HG03060 (cell line): ENCODE measurements around the gene HHIPL1.

ENCODE experiments used
- ATAC-seq: cut with Tn5 transposase; IDR thresholded peaks from one replicate; pipeline ENCODE4 v1.9.1; 2021; ENCODE audit warnings: low read depth, moderate number of reproducible peaks; ENCODE audit not compliant: unreplicated experiment

The HHIPL1 gene

DNA sequence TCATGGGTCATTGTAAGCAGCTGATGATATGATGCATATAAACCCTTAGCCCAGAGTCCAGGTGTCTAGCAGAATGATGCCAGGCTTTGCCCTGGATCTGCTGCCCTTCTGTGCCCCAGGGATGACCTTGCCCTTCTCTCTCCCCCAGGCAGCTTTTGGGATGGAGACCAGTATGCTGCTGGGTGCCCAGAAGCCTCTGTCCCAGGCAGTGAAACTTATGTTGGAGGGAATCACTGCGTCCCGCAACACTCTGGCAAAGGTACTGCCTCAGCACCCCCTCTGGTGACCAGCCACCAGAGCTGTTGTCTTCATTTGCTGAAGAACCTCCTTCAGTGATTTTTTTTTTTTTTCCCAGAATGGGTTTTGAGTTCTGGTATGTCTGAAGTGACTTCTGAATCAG lies 62.5 kb downstream of the HHIPL1 start:
- ATAC-seq = no peak

DNA sequence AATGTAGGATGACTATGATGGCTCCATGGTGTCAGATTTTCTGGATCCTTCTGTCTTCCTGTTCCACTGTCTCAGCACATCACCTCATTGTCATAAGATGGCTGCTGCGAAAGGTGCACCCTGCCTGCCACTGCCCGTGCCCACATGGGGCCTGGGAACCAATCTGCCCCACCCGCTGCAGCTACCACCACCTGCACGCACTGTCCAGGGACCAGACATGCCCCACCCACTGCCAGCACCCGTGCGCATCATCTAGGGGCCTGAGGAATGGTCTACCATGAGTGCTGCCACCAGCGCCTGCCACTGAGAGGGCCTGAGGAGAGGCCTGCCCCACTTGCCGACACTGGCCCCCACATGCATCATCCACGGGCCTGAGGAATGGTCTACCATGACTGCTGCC lies 63.0 kb downstream of the HHIPL1 start:
- no peak for ATAC-seq

DNA sequence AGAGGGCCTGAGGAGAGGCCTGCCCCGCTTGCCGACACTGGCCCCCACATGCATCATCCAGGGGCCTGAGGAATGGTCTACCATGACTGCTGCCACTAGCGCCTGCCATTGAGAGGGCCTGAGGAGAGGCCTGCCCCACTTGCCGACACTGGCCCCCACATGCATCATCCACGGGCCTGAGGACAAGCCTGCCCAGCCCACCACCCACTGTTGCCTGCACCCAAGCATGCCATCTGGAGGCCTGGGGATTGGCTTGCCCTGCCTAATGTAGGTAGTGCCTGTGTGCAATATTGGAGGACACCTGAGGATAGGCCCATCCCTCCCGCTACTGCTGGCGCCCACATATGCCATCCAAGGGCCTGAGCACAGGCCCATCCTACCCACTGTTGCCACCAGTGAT lies 63.5 kb downstream of the HHIPL1 start:
- ATAC-seq = no peak

DNA sequence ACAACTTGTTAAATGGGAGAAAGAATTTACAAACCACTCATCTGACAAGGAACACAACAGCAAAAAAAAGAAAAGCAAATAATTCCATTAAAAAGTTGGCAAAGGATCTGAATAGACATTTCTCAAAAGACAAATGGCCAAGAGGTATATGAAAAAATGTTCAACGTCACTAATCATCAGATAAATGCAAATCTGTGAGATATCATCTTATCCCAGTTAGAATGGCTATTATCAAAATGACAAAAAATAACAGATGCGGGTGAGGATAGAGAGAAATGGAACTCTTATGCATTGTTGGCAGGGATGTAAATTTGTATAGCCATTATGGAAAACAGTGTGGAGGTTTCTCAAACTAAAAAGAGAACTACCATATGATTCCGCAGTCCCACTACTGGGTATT lies 69.0 kb downstream of the HHIPL1 start:
- ATAC-seq = no peak

DNA sequence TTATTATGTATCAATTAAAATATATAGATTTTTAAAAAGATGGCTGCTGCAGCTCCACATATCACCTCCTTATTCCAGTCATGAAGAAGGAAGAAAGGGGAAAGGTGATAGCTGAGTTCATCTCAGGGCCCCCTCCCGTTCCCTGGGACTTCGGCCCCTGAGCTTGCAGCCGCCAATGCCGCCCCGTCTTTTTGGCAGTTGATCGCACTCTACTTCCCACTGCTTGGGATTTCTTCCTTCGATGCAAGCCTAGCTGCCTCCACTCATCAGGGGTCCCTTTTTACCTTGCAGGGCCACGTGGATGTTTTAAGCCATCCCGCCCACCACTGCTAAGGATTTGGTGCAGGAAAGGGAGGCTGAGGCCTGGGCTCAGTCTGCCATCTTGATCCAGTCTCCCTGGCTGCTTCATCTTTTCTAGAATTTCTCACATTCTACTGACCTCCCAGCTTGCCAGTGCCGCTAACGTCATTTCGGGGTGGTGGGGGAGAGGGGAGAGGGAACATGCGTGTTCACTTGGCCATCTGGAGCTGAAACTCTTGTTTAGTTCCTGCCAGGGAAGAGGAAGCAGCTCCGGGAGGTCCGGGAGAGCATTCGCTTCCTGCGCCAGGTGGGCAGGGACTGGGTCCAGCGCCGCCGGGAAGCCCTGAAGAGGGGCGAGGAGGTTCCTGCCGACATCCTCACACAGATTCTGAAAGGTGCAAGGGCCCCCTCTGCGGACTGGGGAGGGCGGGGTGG lies 70.5 kb downstream of the HHIPL1 start:
- no peak for ATAC-seq

DNA sequence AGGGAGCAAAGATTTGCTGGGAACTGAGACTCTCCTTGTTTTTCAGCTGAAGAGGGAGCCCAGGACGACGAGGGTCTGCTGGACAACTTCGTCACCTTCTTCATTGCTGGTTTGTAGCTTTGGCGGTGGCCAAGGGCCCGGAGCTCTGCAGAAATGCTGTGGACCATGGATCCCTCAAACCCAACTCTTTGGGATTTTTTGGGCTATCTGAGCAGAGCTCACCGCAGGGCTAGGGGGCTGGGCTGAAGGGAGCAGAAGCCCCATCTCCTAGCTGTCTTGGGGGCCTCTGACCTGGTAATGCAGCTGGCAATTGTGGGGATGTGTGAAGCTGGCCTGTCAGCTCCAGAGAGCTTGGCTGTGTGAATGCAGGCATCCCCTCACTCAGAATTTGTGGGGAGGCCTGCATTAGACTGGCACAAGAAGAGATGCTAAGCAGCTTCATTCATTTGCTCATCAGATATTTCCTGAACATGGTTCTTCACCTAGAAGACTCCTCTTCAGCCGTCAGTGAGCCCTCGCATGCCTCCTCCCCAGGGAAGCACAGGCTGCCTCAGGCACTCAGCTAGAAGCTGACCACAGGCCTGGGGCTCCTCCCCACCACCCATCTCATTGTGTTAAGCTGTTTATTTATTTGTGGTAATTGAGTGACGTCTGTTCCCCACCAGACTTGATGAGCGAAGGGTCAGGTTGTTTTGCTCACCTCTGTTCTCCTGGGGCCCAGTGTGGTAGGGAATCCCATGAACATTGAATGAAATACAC lies 71.3 kb downstream of the HHIPL1 start:
- ATAC-seq = no peak

DNA sequence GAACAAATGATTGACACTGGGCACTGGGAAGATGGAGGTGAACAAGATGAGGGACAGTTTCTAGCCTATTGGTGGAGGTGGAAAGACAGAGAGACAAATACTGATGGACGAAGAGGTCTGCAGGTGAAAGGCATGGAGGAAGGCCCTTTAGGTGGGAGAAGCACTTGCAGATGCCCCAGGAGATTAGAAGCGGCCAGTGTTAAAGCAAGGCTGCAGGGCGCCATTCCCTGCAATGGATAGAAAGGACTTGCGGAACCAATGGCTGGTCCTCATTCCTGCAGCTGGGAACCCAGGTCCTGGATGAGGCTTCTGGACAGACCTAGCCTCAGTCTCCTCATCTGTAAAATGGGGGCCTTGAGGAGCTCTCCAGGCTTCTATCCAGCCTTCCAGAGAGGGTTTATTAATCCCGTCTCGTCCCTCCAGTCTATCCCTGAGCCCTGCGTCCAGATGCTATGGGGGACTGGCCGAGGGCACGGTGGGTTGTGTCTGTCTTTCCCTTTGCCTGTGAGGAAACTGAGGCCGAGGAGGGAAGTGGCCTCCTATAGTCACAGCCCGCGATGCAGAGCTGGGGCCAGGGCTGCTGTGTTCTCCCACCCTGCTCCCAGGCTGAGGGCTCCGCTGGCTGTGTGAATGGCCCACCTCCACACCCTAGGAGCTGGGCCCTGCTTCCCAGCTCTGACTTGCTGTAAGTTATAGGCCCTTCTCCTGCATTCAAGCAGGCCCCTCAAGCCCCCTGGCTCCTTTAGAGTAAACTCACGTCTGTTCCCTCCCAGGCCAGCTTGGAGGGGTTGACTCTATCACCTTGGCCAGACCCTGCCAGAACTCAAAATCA lies 72.1 kb downstream of the HHIPL1 start:
- no peak for ATAC-seq

DNA sequence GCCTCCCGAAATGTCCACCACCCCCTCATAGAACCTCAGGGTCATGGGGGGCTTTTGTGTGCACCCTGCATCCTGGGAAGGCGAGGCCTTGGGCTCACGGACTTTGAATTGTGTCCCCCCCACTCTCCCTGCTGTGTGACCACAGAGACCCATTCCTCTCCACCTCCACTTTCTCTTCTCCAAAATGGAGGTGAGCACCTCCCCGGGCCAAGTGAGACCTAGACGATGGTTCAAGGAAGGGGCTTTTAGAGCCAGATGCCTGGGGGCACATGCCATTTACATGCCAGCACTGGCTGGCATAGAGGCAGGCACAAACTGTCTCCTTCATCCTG lies 72.7 kb downstream of the HHIPL1 start:
- no peak for ATAC-seq

DNA sequence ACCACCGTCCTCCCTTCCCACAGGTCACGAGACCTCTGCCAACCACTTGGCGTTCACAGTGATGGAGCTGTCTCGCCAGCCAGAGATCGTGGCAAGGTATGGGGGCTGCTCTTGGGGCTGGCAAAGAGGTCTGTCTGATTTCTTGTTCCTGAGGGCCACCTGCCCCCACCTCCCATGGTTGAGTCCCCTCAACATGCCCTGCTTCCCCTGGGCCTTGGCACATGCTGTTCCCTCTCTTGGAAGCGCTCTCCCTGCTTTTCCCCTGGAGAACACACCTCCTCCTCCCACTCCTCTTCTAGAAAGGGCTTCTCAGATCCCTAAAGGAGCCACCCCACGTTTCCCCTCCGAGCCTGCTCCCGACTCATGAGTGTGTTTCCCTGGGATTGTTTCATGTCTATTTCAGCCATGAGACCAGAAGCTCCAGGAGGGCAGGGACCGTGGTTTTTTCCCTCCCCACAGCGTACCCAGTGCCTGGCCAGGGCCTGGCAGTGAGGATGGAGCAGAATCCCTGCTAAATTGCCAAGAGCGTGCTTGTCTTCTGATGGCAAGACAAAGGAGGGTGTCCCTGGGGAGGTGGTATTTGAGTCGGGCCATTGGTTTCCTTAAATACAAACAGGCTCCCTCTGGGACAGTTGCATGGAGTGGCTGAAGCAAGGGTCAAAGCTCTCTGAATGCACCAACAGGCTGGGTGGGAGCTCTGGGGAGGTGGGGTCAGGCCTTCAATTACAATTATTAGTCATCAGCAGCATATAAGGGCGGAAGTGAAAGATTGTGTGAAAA lies 73.3 kb downstream of the HHIPL1 start:
- ATAC-seq = peak; percentile 87

DNA sequence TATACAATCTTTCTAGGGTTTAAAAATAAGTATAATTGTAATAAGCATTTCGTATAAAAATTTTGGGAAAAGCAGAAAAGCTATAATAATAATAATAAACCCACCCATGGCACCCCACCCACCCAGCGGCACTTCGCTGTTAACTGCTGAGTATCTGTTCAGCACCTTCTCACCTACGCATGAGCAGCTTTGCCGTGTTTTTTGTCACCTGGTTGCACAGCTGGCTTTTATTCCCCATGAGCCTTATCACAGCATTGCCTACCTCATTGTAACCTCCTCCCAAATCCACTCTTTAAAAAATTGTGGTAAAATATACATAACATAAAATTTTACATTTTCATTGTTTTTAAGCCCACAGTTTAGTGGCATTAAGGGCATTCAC lies 73.9 kb downstream of the HHIPL1 start:
- peak; percentile 23 for ATAC-seq

DNA sequence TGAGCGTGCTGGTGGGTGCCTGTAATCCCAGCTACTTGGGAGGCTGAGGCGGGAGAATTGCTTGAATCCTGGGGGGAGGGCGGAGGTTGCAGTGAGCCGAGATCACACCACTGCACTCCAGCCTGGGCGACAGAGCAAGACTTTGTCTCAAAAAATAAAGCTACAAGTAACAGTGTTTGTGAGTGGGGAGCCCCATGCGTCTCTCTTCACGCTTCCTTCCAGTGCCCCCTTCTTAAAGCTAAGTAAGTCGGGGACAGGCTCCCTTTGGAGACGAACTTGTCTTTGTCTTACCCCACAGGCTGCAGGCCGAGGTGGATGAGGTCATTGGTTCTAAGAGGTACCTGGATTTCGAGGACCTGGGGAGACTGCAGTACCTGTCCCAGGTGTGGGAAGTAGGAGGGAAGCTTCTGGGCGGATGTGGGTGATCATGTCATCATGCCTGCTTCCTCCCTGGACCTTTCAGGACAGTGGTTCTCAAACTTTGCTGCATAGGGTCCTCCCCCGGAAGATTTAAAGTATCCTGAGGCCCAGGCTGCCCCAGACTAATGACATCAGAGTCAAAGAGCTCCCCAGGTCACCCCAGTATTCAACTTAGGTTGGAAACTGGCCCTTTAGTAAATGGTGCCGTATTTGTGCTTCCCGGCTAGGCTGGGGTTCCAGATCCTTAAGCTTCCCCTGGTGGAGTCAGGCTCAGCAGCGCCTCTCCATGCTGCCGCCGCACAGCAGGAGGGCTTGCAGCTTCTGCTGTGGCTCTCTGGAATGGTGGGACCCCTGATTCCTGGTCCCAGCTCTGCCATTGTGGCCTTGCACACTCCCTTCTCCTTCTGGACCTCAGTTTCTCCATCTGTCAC lies 76.2 kb downstream of the HHIPL1 start:
- ATAC-seq = no peak

DNA sequence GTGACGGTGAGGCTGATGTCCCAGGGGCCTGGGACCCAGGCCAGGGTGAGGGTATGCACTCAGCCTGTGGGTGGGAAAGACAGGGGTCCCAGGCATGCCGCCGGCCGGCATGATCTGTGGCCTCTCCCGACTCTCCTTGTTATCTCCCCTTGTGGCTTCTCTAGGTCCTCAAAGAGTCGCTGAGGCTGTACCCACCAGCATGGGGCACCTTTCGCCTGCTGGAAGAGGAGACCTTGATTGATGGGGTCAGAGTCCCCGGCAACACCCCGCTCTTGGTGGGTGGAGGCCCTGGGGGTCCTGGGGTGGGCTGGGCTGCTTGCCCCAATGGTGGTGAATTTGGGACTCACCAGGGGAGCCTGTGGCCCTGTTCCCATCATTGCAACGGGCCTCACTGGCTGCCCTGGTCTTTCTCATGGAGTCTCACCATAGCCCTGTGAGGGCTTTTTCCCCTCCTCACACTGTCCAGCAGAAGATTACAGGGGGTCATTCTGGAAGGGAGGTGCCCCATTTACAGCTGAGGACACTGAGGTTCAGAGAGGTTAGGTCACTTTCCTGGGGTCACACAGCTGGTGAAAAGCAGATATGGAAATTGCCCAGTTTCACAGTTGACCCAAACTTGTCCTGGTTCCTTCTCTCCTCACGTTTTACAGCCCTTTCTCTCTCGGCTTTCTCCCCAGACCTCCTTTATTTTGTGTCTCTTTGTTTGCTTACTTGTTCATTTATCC lies 77.0 kb downstream of the HHIPL1 start:
- no peak for ATAC-seq

DNA sequence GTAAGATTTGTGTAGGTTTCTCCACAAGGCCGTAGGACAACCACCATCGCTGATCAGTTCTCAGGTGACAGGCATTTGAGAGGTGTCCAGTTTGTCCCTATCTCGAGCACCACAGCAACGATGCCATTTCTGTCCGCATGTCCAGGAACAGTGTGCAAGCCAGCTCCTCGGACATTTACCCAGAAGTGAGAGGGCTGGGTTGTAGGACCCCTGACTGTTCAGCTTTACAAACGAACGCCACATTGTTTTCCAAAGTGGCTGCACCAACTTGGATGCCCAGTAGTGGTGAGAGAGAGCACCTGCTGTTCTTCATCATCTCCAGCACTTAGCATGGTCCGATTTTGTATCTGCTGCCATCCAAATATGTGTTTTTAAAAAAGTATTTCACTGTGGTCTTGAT lies 77.8 kb downstream of the HHIPL1 start:
- ATAC-seq = no peak

DNA sequence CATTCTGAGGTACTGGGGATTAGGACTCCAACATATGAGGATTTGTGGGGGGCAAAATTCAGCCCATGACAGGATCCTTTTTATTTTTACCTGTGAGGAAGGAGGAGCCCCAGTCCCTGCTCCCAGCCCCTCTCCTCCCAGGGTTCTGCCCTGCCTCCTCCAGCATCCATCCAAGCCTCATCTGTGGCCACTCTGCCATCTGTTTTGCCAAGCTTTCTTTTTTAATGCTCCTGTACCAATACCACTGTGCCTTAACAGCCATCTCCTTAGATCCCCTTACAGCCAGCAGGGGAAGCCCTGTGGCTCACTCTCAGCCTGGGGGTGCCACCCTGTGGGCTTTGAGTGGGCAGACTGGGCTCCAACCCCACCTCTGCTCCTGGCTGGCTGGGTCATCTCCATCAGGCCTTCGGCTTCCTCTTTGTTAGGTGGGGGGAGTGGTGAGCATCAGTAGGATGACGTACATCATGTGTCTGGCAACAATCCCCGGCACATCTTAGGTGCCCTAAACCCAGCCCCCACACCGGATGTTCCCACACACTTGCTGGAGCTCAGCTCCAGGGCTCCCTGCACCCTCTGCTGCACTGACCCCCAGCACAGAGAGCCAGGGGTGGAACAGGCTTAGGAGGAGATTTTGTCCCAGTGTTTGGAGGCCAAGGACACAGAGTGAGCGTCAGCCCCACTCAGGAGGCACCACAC lies 79.4 kb downstream of the HHIPL1 start:
- no peak for ATAC-seq

DNA sequence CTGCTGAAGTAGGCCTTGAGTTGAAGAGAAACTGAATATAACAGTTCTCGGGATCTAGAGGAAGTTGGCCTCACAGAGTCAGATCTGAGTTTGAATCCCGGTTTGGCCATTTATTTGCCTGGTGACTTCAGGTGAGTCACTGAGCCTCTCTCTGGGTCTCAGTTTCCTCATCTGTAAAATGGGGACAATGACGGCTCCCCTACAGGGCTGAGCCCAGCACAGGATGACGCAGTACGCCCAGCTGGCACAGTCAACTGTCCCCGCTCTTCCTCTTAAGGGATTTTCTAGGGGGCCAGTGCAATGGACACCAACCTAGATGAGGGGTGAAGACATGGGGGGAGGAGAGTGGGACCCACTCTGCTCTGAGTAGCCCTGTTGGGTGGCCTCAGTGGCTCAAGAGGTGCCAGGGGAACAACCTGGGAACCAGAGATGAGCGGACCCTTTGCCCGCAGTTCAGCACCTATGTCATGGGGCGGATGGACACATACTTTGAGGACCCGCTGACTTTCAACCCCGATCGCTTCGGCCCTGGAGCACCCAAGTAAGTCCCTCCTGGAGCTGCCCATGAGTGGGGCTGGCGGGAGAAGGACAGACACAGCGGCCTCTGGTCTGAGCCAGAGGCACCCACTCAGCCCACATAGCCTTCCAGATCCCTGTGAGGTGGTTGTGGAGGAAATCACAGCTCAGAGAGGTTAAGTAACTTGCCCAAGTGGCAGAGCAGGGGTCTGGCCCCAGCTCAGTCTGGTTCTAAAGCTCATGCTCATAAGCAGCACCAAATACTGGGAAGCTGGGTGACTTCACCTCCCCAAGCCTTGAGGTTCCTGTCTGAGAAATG lies 80.2 kb downstream of the HHIPL1 start:
- no peak for ATAC-seq

DNA sequence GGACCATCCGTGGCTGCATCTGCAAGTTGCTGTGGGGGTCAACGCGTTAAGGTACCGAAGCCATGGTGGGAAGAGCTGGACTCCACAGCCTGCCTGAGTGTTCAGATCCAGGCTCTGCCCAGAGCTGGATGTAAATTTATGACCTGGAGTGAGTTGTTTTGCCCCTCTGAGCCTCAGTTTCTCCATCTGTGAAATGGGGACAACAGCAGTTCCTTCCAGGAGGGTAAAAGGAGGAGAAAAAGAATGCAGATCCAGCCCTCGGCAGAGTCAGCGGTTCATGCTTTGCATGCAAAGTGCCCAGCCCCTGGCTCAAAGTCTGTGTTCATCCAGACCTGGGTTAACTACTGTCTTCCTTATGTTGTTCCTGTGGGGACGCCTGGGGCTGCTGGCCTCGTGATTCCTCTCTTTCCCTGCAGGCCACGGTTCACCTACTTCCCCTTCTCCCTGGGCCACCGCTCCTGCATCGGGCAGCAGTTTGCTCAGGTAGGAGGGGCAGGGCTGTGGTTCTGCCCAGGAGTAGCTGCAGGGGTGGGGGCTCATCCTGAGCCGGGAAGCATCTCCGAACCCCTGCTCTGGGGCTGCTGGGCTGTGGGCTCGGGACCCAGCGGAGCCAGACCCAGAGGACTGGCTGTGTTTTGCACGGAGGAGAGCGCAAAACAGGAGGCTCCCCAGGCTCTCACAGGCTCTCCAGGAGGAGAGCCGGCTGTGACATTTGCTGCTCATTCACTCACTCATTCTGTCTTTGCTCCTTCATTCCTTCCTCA lies 81.0 kb downstream of the HHIPL1 start:
- ATAC-seq = no peak

DNA sequence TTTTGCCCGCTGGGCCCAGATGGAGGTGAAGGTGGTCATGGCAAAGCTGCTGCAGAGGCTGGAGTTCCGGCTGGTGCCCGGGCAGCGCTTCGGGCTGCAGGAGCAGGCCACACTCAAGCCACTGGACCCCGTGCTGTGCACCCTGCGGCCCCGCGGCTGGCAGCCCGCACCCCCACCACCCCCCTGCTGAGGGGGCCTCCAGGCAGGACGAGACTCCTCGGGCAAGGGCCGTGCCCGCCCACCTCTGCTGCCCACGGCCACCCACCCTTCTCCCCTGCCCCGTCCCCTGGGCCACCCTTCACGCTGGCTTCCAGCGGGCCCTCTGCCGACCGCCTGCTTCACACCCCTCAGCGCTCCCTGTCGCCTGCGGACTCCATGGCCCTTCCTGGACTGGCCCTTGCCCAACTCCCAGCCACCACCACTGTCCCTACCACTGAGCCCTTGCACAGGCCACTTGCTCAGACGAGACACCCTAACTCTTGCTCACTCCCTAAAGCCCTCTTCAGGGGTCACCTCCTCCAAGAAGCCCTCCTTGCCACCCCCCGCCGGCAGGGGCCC lies 81.7 kb downstream of the HHIPL1 start:
- no peak for ATAC-seq
